GM12874 (cell line): ENCODE measurements around the gene DYNC2I2.

Source experiments
- CTCF ChIP-seq: IDR thresholded peaks from 2 replicates; pipeline ENCODE4 v1.5.1; 2011; ENCODE audit warnings: low read depth, mild to moderate bottlenecking, control low read depth, low read length, moderate library complexity; ENCODE audit not compliant: insufficient read depth

The DYNC2I2 gene

DNA sequence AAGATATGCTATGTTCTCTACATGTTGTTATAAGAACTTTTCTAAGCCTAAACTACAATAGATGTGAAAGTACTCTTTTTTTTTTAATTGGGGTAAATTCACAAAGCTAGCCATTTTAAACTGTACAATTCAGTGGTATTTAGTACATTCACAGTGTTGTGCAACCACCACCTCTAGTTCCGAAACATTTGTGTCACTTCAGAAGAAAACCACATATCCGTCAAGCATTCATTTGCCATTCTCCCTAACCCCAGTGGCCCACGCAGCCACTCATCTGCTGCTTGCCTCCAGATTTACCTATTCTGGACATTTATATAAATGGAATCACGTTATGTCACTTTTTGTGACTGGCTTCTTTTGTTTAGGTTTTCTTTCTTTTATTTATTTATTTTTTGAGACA is 61.2 kb downstream of the DYNC2I2 start:
- no peak for TF ChIP-seq CTCF

DNA sequence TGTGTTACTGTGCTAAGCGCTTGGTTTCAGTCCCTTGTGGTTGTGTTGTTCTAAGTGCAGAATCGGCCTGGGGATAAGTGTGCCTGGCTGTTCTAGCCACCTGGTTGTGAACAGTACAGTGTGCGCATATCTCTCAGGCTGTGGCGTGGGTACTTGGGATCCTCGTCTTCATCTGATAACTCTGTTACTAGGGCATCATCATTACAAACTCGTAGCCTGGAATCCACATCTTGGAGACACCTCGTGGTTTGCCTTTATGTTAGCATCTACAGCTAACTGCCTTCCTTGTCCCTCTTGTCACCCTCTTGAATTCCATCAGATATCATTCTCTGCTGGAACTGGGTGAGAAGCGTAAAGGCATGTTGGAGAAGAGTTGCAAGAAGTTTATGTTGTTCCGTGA is 62.8 kb downstream of the DYNC2I2 start:
- TF ChIP-seq CTCF = no peak

- no peak for TF ChIP-seq CTCF
These were observed 63.6 kb downstream of the DYNC2I2 start for GRCh38 chr9:128593039-128593438.

DNA sequence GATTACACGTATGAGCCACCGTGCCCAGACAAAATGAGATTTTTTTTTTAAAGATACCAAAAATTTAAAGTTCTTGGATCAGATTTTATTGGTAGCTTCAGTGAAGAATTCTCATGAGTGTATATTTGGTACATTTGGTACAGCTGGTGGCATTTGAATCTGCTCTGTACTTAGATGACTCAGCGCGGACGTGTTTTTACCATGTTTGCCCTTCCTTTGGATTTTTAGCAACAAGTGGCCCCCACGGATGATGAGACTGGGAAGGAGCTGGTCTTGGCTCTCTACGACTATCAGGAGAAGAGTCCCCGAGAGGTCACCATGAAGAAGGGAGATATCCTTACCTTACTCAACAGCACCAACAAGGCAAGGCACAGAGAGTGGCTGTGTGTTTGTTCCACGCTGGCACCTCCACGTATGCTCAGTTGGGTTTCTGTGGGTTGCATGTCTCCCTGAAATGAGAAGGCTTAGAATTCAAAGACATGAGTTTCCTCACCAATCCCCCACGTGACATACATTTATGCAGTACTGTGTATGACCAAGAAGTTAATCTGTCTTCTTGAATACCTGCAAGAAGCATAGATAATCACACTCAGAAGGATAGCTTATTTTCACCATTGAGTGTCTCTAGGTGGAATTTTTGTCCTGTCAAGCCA is 67.9 kb downstream of the DYNC2I2 start:
- no peak for TF ChIP-seq CTCF

DNA sequence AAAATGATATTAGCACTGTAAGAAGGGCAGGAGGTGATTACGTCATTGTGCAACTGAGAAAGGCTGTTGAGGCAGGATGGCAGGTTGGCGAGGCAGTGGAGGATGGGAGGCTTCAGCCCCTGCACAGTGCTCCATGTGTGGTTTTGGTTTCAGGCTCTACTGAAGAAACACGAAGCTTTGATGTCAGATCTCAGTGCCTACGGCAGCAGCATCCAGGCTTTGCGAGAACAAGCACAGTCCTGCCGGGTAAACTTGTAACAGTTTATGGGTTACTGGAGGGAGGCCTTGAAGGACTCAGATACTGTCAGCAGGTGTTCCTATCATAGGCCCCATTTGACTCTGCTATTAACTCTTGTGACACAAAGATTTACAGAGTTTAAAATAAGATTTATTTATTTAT is 69.2 kb downstream of the DYNC2I2 start:
- no peak for TF ChIP-seq CTCF
